H9 (cell line): ENCODE results near the gene TMEM61. TPM values are rescaled to one million over a fixed set of nuclear protein-coding genes. Genes with fewer than 3 reads are reported as not detected.

ENCODE experiments used
- DNase-seq: peaks from one replicate; pipeline ENCODE4 v3.0.0-alpha.2; 2017
- H2AFZ ChIP-seq: one replicate; pipeline ENCODE4 v1.6.1; 2013; ENCODE audit warnings: mild to moderate bottlenecking, low read length, control low read depth, moderate library complexity
- H2AK5ac ChIP-seq: 2 replicates; pipeline ENCODE4 v1.6.1; 2013; ENCODE audit warnings: low read length, control low read depth, mixed read lengths; ENCODE audit not compliant: insufficient read length
- H2BK120ac ChIP-seq: one replicate; pipeline ENCODE4 v1.6.1; 2013; ENCODE audit warnings: low read depth, mild to moderate bottlenecking, low read length, control low read depth, inconsistent platforms; ENCODE audit not compliant: poor library complexity, severe bottlenecking
- H2BK12ac ChIP-seq: 2 replicates; pipeline ENCODE4 v1.6.1; 2013; ENCODE audit warnings: low read length, control low read depth, mixed read lengths, low read depth; ENCODE audit not compliant: insufficient read length
- H2BK15ac ChIP-seq: 2 replicates; pipeline ENCODE4 v1.6.1; 2013; ENCODE audit warnings: low read depth, low read length, control low read depth
- H2BK20ac ChIP-seq: one replicate; pipeline ENCODE4 v1.6.1; 2013; ENCODE audit warnings: low read depth, mild to moderate bottlenecking, low read length, control low read depth, inconsistent platforms; ENCODE audit not compliant: poor library complexity, severe bottlenecking
- H2BK5ac ChIP-seq: 2 replicates; pipeline ENCODE4 v1.6.1; 2013; ENCODE audit warnings: low read length, control low read depth, mixed read lengths; ENCODE audit not compliant: insufficient read length
- H3K14ac ChIP-seq: 2 replicates; pipeline ENCODE4 v1.6.1; 2013; ENCODE audit warnings: low read length, control low read depth; ENCODE audit not compliant: insufficient read depth
- H3K18ac ChIP-seq: 2 replicates; pipeline ENCODE4 v1.6.1; 2013; ENCODE audit warnings: low read depth, mild to moderate bottlenecking, mixed read lengths, low read length, control low read depth; ENCODE audit not compliant: insufficient read length
- H3K23ac ChIP-seq: 2 replicates; pipeline ENCODE4 v1.6.1; 2013; ENCODE audit warnings: low read length, control low read depth, mixed read lengths, low read depth; ENCODE audit not compliant: insufficient read length
- H3K23me2 ChIP-seq: 2 replicates; pipeline ENCODE4 v1.6.1; 2013; ENCODE audit warnings: low read depth, mild to moderate bottlenecking, mixed read lengths, low read length, control low read depth; ENCODE audit not compliant: insufficient read length, poor library complexity, severe bottlenecking
- H3K27ac ChIP-seq: 2 replicates; pipeline ENCODE4 v1.5.1; 2013; ENCODE audit warnings: low read length, control low read depth, mixed read lengths, low read depth; ENCODE audit not compliant: insufficient read length
- H3K27me3 ChIP-seq: 2 replicates; pipeline ENCODE4 v1.6.1; 2013; ENCODE audit warnings: low read length, control low read depth, inconsistent platforms; ENCODE audit not compliant: insufficient read depth
- H3K4ac ChIP-seq: 2 replicates; pipeline ENCODE4 v1.6.1; 2013; ENCODE audit warnings: low read depth, mild to moderate bottlenecking, control low read depth, inconsistent platforms, low read length, moderate library complexity
- H3K4me1 ChIP-seq: 2 replicates; pipeline ENCODE4 v1.6.1; 2013; ENCODE audit warnings: low read length, control low read depth, inconsistent platforms; ENCODE audit not compliant: insufficient read depth
- H3K4me2 ChIP-seq: 2 replicates; pipeline ENCODE4 v1.6.1; 2013; ENCODE audit warnings: low read length, control low read depth, mixed read lengths; ENCODE audit not compliant: insufficient read length, insufficient read depth
- H3K56ac ChIP-seq: 2 replicates; pipeline ENCODE4 v1.6.1; 2013; ENCODE audit warnings: low read depth, mild to moderate bottlenecking, mixed read lengths, low read length, control low read depth; ENCODE audit not compliant: insufficient read length
- H3K79me1 ChIP-seq: 2 replicates; pipeline ENCODE4 v1.6.1; 2013; ENCODE audit warnings: low read depth, mild to moderate bottlenecking, moderate library complexity, low read length, control low read depth, inconsistent platforms; ENCODE audit not compliant: insufficient read depth, poor library complexity, severe bottlenecking
- H3K79me2 ChIP-seq: 2 replicates; pipeline ENCODE4 v1.6.1; 2013; ENCODE audit warnings: low read length, control low read depth, inconsistent platforms; ENCODE audit not compliant: insufficient read depth
- H3K9ac ChIP-seq: 2 replicates; pipeline ENCODE4 v1.6.1; 2013; ENCODE audit warnings: low read length, control low read depth, mixed read lengths; ENCODE audit not compliant: insufficient read length; ENCODE audit errors: extremely low read depth
- H3K9me3 ChIP-seq: one replicate; pipeline ENCODE4 v1.6.1; 2013; ENCODE audit warnings: low read depth, low read length, inconsistent platforms; ENCODE audit not compliant: control insufficient read depth
- H3T11ph ChIP-seq: one replicate; pipeline ENCODE4 v1.6.1; 2013; ENCODE audit warnings: mild to moderate bottlenecking, low read length, control low read depth, inconsistent platforms
- H4K20me1 ChIP-seq: one replicate; pipeline ENCODE4 v1.6.1; 2013; ENCODE audit not compliant: control insufficient read depth, insufficient read length, insufficient read depth
- H4K5ac ChIP-seq: 2 replicates; pipeline ENCODE4 v1.6.1; 2013; ENCODE audit warnings: low read depth, mild to moderate bottlenecking, mixed read lengths, low read length, control low read depth; ENCODE audit not compliant: insufficient read length
- H4K8ac ChIP-seq: replicated peaks from 2 replicates; pipeline ENCODE4 v1.6.1; 2013; ENCODE audit warnings: low read length, control low read depth, mixed read lengths, low read depth; ENCODE audit not compliant: insufficient read length
- H4K91ac ChIP-seq: 2 replicates; pipeline ENCODE4 v1.6.1; 2013; ENCODE audit warnings: low read depth, mild to moderate bottlenecking, moderate library complexity, mixed read lengths, low read length, control low read depth; ENCODE audit not compliant: insufficient read length
- H3K27ac Mint-ChIP-seq, 3 experiments: 2 replicates in 2 of 3; 3 replicates in 1 of 3; pipeline ENCODE4 v1.8.0; 2020 to 2021; ENCODE audit warnings: mixed read lengths in 3 of 3, mild to moderate bottlenecking in 1 of 3, moderate library complexity in 1 of 3
- H3K27me3 Mint-ChIP-seq: 2 replicates; pipeline ENCODE4 v1.8.0; 2021; ENCODE audit warnings: low read depth, mild to moderate bottlenecking, moderate library complexity, mixed read lengths
- H3K36me3 Mint-ChIP-seq, 3 experiments: 2 replicates in 2 of 3; 3 replicates in 1 of 3; pipeline ENCODE4 v1.8.0; 2020 to 2021; ENCODE audit warnings: low read depth in 3 of 3, mixed read lengths in 3 of 3; ENCODE audit not compliant: insufficient read depth in 1 of 3
- H3K4me1 Mint-ChIP-seq, 2 experiments: 2 replicates each; pipeline ENCODE4 v1.8.0; 2020; ENCODE audit warnings: mixed read lengths in 2 of 2
- H3K4me3 Mint-ChIP-seq, 2 experiments: 2 replicates in 1 of 2; 3 replicates in 1 of 2; pipeline ENCODE4 v1.8.0; 2020 to 2021; ENCODE audit warnings: mild to moderate bottlenecking in 2 of 2, mixed read lengths in 2 of 2, moderate library complexity in 1 of 2
- H3K9me3 Mint-ChIP-seq, 2 experiments: 2 replicates in 1 of 2; 3 replicates in 1 of 2; pipeline ENCODE4 v1.8.0; 2020; ENCODE audit warnings: mild to moderate bottlenecking in 2 of 2, mixed read lengths in 2 of 2, moderate library complexity in 1 of 2
- WGBS: extraction: QIAGEN DNeasy Blood & Tissue Kit; methylation state at CpG from one replicate; pipeline ENCODE4 v1.1.7; 2013; ENCODE audit warnings: missing lambda C conversion rate, low lambda C conversion rate, mixed read lengths; ENCODE audit not compliant: insufficient read length; ENCODE audit errors: extremely low coverage; 5-methylcytosine and 5-hydroxymethylcytosine counted together
- total RNA-seq: library from RNA; stranded (reverse); gene quantifications from 2 replicates; pipeline ENCODE4 v1.2.1, GENCODE V29; 2021
- TF ChIP-seq, protein P1 (sequence below): fragments of 200-600 bp; sonication (generic); conservative IDR thresholded peaks from 3 replicates; pipeline ENCODE4 v1.8.0; 2021; ENCODE audit warnings: antibody characterized with exemption, mild to moderate bottlenecking

Gene TMEM61
- total RNA-seq, 1 experiment from 2014 or later = 0.61 TPM

DNA sequence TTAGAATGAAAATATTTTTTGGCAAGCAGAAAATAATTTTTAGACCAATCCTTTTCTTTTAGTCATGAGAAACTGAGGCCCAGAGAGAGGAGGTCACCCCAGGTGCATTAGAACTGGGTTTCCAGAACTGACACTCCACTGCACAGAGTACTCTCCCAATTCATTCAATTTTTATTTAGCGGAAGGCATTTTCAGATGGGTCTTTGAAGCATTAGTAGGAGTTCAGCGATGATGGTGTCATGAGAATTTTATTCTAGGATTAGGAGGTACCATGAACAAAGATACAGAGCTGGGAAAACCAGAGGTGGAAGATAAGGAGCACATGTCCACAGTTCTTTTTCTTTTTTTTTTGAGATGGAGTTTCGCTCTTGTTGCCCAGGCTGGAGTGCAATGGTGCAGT, 61.2 kb downstream of the TMEM61 start:
- no peak overlapping the region for H3K18ac ChIP-seq
- no peak overlapping the region for H3K23ac ChIP-seq
- H2BK20ac ChIP-seq = no peak overlapping the region
- no peak overlapping the region for H3K4ac ChIP-seq
- no peak overlapping the region for H4K5ac ChIP-seq
- peaks cover 41 to 51% of the 10 kb centered on the region in 2 experiments for H3K4me1 Mint-ChIP-seq
- no peaks in the 10 kb centered on the region for H4K20me1 ChIP-seq
- H3K14ac ChIP-seq = no peak overlapping the region
- no peak overlapping the region for H2AK5ac ChIP-seq
- no peak overlapping the region for H3K27ac ChIP-seq
- no peaks in the 10 kb centered on the region for H3K9me3 ChIP-seq
- H2BK5ac ChIP-seq = no peak overlapping the region
- no peak overlapping the region for H3K27ac Mint-ChIP-seq
- H3K9ac ChIP-seq = no peak overlapping the region
- H4K8ac ChIP-seq = no peak overlapping the region
- no peak overlapping the region for H3T11ph ChIP-seq
- no peak overlapping the region for H3K56ac ChIP-seq
- no peak overlapping the region for H2BK15ac ChIP-seq
- WGBS = no CpG with 5 or more reads among the region's 3 CpGs
- no peak for DNase-seq
- no peaks in the 10 kb centered on the region for H3K79me1 ChIP-seq
- H3K23me2 ChIP-seq = peaks cover 21% of the 10 kb centered on the region
- TF ChIP-seq, protein P1, sequence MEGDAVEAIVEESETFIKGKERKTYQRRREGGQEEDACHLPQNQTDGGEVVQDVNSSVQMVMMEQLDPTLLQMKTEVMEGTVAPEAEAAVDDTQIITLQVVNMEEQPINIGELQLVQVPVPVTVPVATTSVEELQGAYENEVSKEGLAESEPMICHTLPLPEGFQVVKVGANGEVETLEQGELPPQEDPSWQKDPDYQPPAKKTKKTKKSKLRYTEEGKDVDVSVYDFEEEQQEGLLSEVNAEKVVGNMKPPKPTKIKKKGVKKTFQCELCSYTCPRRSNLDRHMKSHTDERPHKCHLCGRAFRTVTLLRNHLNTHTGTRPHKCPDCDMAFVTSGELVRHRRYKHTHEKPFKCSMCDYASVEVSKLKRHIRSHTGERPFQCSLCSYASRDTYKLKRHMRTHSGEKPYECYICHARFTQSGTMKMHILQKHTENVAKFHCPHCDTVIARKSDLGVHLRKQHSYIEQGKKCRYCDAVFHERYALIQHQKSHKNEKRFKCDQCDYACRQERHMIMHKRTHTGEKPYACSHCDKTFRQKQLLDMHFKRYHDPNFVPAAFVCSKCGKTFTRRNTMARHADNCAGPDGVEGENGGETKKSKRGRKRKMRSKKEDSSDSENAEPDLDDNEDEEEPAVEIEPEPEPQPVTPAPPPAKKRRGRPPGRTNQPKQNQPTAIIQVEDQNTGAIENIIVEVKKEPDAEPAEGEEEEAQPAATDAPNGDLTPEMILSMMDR = no peak
- no peak overlapping the region for H2BK12ac ChIP-seq
- peak overlapping the region; percentile 82 to 93; a peak in 3 of 5 replicates for H3K4me3 Mint-ChIP-seq
- H2BK120ac ChIP-seq = no peak overlapping the region
- H3K79me2 ChIP-seq = peaks cover 18% of the 10 kb centered on the region; the same call in 1 of the 2 replicates
- H3K27me3 Mint-ChIP-seq = peaks cover 49% of the 10 kb centered on the region
- H3K27me3 ChIP-seq = peaks cover 11% of the 10 kb centered on the region; the same call in 1 of the 2 replicates
- H2AFZ ChIP-seq = no peak overlapping the region
- peaks cover 14 to 38% (median 17%) of the 10 kb centered on the region in 3 experiments for H3K36me3 Mint-ChIP-seq
- H3K9me3 Mint-ChIP-seq = no peaks in the 10 kb centered on the region; a peak in 2 of 5 replicates
- peaks cover 9% of the 10 kb centered on the region; the same call in 1 of the 2 replicates for H3K4me1 ChIP-seq
- H4K91ac ChIP-seq = no peak overlapping the region
- peak overlapping the region; percentile 46 for H3K4me2 ChIP-seq

Other genes starting within 250 kb of the TMEM61 start
- gene PARS2, start 216.1 kb upstream of the TMEM61 start, total RNA-seq = 10.2 and 10.6 TPM in 2 replicates
- 0.55 and 0.59 TPM in 2 replicates for gene TTC22, start 179.3 kb upstream of the TMEM61 start, total RNA-seq
- gene DHCR24, start 93.4 kb upstream of the TMEM61 start, total RNA-seq = 318 and 340 TPM in 2 replicates
- gene BSND, start 18.3 kb downstream of the TMEM61 start, total RNA-seq = 0.17 and 0.35 TPM in 2 replicates
- 72.2 and 75.1 TPM in 2 replicates for gene PCSK9, start 58.9 kb downstream of the TMEM61 start, total RNA-seq
- gene USP24, start 234.7 kb downstream of the TMEM61 start, total RNA-seq = 30.8 and 35.3 TPM in 2 replicates